Osteocyte (in vitro differentiated cells): ENCODE measurements around the gene AK1. TPM values are rescaled to one million over a fixed set of nuclear protein-coding genes. Genes with fewer than 3 reads are reported as not detected.

ENCODE experiments used
- DNase-seq: peaks from one replicate; pipeline ENCODE4 v3.0.0; 2021; ENCODE audit warnings: mixed read lengths; ENCODE audit not compliant: unreplicated experiment; ENCODE audit errors: extremely low spot score
- H3K27ac Mint-ChIP-seq: one replicate; pipeline ENCODE4 v1.8.0; 2021; ENCODE audit warnings: mild to moderate bottlenecking, mixed read lengths; ENCODE audit not compliant: unreplicated experiment
- H3K27me3 Mint-ChIP-seq: one replicate; pipeline ENCODE4 v1.8.0; 2021; ENCODE audit warnings: mixed read lengths; ENCODE audit not compliant: unreplicated experiment
- H3K36me3 Mint-ChIP-seq: one replicate; pipeline ENCODE4 v1.8.0; 2021; ENCODE audit warnings: mixed read lengths; ENCODE audit not compliant: unreplicated experiment
- H3K4me1 Mint-ChIP-seq: one replicate; pipeline ENCODE4 v1.8.0; 2021; ENCODE audit warnings: mixed read lengths; ENCODE audit not compliant: unreplicated experiment
- H3K4me3 Mint-ChIP-seq: one replicate; pipeline ENCODE4 v1.8.0; 2021; ENCODE audit warnings: mild to moderate bottlenecking, moderate library complexity, mixed read lengths; ENCODE audit not compliant: unreplicated experiment
- H3K9me3 Mint-ChIP-seq: one replicate; pipeline ENCODE4 v1.8.0; 2021; ENCODE audit warnings: mixed read lengths; ENCODE audit not compliant: unreplicated experiment
- total RNA-seq: library from RNA; stranded (reverse); gene quantifications from 2 replicates; pipeline ENCODE4 v1.2.1, GENCODE V29; 2021
- TF ChIP-seq, protein P1 (sequence below): fragments of 200-600 bp; sonication (generic); IDR thresholded peaks from 2 replicates; pipeline ENCODE4 v1.5.0; 2021; ENCODE audit warnings: antibody characterized with exemption, mild to moderate bottlenecking, moderate library complexity

Gene AK1
- total RNA-seq, 1 donor from 2014 or later = 57.6 TPM

GRCh38 chr9:127875306-127875966, 2.0 kb downstream of the AK1 start:
- Mint-ChIP-seq H3K4me1 (peaks cover 29% of the 10 kb centered on the region), H3K27me3 (no peaks in the 10 kb centered on the region), H3K9me3 (no peaks in the 10 kb centered on the region), H3K27ac (peak overlapping the region; percentile 65), H3K36me3 (peaks cover 7% of the 10 kb centered on the region), H3K4me3 (peak overlapping the region; percentile 26)
- DNase-seq = no peak
- TF ChIP-seq, protein P1, sequence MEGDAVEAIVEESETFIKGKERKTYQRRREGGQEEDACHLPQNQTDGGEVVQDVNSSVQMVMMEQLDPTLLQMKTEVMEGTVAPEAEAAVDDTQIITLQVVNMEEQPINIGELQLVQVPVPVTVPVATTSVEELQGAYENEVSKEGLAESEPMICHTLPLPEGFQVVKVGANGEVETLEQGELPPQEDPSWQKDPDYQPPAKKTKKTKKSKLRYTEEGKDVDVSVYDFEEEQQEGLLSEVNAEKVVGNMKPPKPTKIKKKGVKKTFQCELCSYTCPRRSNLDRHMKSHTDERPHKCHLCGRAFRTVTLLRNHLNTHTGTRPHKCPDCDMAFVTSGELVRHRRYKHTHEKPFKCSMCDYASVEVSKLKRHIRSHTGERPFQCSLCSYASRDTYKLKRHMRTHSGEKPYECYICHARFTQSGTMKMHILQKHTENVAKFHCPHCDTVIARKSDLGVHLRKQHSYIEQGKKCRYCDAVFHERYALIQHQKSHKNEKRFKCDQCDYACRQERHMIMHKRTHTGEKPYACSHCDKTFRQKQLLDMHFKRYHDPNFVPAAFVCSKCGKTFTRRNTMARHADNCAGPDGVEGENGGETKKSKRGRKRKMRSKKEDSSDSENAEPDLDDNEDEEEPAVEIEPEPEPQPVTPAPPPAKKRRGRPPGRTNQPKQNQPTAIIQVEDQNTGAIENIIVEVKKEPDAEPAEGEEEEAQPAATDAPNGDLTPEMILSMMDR = no peak

DNA sequence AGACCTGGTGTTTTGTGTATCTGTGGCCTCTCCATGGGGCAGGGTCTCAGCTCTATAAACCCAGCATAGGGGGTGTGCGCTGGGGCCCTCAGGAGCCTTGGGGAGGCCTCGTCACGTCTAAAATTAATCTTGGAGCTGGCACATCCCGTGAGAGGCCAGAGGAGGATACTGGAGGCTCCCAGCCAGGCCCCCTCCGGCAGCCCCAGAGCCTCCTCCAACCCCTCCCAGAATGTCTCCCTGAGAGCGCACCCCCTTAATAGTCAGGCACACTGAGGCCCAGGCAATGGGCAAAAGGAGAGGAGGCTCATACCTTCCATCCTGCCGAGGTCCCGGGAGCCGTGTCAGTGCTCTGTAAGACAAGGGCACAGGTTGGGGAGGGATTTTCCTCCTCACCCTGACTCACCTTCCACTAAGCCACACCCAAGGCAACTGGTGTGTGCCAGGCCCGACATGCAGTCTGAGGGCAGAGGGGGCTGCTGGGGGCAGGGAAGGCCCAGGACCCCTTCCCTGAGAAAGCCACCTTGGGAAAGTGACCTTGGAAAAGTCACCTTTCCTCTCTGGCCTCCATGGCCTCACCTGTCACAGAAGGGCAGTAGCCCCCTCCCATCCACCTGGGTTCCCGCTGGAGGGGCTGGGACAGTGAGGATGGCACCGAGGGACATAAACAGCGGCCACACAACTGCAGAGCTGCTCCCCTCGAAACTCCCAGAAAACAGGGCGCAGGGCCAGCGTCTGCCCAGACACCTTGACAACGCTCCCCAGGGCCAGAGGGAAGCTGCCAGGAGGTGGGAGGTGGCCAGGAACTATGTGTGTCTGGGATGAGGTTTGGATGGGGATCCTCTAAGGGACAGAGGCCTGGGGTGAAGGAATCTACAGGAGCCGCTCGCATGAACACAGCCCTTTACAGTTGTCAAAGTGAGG, 2.9 kb downstream of the AK1 start:
- peaks cover 7% of the 10 kb centered on the region for H3K36me3 Mint-ChIP-seq
- no peak for DNase-seq
- peaks cover 29% of the 10 kb centered on the region for H3K4me1 Mint-ChIP-seq
- TF ChIP-seq, protein P1 = no peak
- no peaks in the 10 kb centered on the region for H3K27me3 Mint-ChIP-seq
- peak overlapping the region; percentile 56 for H3K27ac Mint-ChIP-seq
- H3K9me3 Mint-ChIP-seq = no peaks in the 10 kb centered on the region
- H3K4me3 Mint-ChIP-seq = no peak overlapping the region

DNA sequence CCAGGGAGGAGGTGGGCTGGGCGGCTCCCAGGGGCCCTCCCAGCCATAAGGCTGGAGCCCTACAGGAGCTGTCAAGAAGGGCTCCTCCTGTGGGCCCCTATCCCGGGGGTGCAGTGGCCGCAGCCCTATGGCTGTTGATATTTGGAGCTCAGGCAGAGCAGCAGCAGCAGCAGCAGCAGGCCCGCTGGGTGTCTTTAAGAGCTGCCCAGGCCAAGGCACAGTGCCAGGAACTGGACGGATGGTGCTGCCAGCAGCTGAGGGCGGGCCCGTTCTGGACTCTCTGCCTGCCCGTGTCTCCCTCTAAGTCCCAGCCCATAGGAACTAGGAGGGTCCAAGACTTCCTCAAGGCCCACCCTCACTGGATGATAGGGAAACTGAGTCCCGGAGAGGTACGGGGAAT, 3.6 kb downstream of the AK1 start:
- Mint-ChIP-seq H3K4me3 (no peak overlapping the region), H3K4me1 (peaks cover 29% of the 10 kb centered on the region), H3K9me3 (no peaks in the 10 kb centered on the region), H3K27ac (peak overlapping the region; percentile 56), H3K36me3 (peaks cover 7% of the 10 kb centered on the region), H3K27me3 (no peaks in the 10 kb centered on the region)
- TF ChIP-seq, protein P1 = no peak
- no peak for DNase-seq

DNA sequence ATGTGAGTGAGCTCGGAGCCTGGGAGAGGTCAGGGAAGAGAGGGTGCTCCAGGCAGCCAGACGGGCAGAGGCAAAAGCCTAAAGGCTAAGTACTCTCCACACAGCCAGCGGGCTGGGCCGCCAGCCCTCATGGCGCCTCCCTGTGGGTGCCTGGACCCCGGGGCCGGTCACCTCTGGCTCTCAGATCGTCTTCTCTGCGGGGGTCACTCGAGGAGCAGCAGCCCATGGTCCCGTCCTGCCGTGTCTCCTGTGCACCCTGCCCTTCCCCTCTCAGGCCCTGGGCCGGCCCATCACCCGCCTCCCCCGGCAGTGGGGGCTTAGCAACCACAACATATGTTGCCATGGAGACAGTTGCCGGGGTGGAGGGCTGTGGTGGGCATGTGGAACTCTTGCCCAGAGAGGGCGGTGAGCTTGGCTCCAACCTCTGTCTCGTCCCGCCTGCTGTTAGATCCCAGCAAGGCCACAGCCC, 4.2 kb downstream of the AK1 start:
- Mint-ChIP-seq H3K27ac (no peak overlapping the region), H3K27me3 (no peaks in the 10 kb centered on the region)
- TF ChIP-seq, protein P1 = no peak

More for the DNA sequence above, 4.2 kb downstream of the AK1 start:
- no peaks in the 10 kb centered on the region for H3K9me3 Mint-ChIP-seq
- H3K36me3 Mint-ChIP-seq = peaks cover 11% of the 10 kb centered on the region
- H3K4me3 Mint-ChIP-seq = no peak overlapping the region
- peaks cover 29% of the 10 kb centered on the region for H3K4me1 Mint-ChIP-seq
- no peak for DNase-seq
